Measurements from ENCODE around the gene PRDM16.

The PRDM16 gene

DNA sequence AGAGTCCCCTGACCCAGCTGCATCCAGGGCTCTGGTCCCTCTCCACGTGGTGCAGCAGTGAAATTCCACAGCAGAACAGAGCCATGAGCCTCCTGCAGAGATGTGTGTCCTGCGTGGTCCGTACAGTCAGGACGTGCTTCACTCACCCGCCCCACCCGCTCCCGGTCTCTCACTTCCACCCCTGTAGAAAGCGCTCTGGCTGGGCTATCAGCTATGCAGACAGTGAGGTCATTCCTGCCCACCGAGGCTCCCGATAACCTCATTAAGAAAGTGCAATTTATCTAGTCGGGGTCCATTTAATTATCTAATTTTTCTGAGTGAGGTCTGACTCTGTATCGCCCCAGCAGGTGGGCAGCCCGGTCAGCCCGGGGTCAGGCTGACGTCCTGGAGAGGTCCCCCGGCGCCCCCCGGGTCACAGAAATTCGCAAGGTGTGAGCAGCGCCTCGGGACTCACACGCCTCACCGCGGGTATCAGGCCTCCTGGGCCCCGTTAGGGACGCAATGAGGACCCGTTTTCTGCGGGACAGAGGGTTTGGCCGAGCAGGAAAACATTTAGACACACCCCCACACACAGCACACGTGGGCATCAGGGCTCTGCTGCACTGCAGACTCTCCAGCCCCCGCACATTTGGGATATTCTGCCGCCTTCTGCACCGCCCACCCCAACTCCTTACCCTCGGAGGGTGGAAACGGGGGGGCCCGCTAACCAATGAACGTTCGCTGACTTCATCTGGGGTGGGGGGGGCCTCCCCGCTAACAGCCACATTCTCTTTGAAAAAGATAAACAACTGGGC, 76.7 kb downstream of the PRDM16 start:
- H3K36me3 ChIP-seq (ENCODE audit: control insufficient read depth, insufficient read depth, low read length): no peaks in the 10 kb centered on the region
- H3K4me1 ChIP-seq (ENCODE audit: control insufficient read depth, insufficient read depth, low read length): no peaks in the 10 kb centered on the region
- H3K27ac ChIP-seq (ENCODE audit: low read depth, low read length): no peak overlapping the region
- no peak overlapping the region for H3K4me3 ChIP-seq (ENCODE audit: low read length)
- H3K27me3 ChIP-seq (ENCODE audit: control insufficient read depth, insufficient read depth, low read length): peaks cover 10% of the 10 kb centered on the region
- H3K9ac ChIP-seq (ENCODE audit: low read length): no peak overlapping the region

DNA sequence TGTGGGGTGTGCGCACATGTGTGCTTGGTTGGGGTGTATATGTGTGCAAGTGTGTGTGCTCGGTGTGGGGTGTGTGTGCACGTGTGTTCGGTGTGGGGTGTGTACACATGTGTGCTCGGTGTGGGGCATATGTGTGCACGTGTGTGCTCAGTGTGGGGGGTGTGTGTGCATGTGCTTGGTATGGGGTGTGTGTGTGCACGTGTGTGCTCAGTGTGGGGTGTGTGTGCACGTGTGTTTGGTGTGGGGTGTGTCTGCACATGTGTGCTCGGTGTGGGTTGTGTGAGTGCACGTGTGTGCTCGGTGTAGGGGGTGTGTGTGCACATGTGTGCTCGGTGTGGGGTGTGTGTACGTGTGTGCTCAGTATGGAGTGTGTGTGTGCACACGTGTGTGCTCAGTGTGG, 77.5 kb downstream of the PRDM16 start:
- Histone ChIP-seq H3K27me3 (ENCODE audit: control insufficient read depth, insufficient read depth, low read length) (peaks cover 10% of the 10 kb centered on the region), H3K4me1 (ENCODE audit: control insufficient read depth, insufficient read depth, low read length) (no peaks in the 10 kb centered on the region), H3K4me3 (ENCODE audit: low read length) (no peak overlapping the region)

DNA sequence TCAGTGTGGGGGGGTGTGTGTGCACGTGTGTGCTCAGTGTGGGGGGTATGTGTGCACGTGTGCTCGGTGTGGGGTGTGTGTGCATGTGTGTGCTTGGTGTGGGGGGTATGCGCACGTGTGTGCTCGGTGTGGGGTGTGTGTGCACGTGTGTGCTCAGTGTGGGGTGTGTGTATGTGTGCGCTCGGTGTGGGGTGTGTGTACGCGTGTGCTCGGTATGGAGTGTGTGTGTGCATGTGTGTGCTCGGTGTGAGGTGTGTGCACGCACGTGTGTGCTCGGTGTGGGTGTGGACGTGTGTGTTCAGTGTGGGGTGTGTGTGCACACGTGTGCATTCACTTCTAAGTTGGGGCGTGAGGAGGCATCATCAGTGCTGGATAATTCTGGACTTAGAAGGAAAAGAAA, 77.9 kb downstream of the PRDM16 start:
- H3K36me3 ChIP-seq (ENCODE audit: control insufficient read depth, insufficient read depth, low read length): no peaks in the 10 kb centered on the region
- no peak overlapping the region for H3K9ac ChIP-seq (ENCODE audit: low read length)
- no peaks in the 10 kb centered on the region for H3K4me1 ChIP-seq (ENCODE audit: control insufficient read depth, insufficient read depth, low read length)
- H3K27me3 ChIP-seq (ENCODE audit: control insufficient read depth, insufficient read depth, low read length): peaks cover 10% of the 10 kb centered on the region
- H3K4me3 ChIP-seq (ENCODE audit: low read length): no peak overlapping the region
- no peak overlapping the region for H3K27ac ChIP-seq (ENCODE audit: low read depth, low read length)

More for the DNA sequence above, 77.5 kb downstream of the PRDM16 start:
- Histone ChIP-seq H3K36me3 (ENCODE audit: control insufficient read depth, insufficient read depth, low read length) (no peaks in the 10 kb centered on the region), H3K9ac (ENCODE audit: low read length) (no peak overlapping the region), H3K27ac (ENCODE audit: low read depth, low read length) (no peak overlapping the region)

DNA sequence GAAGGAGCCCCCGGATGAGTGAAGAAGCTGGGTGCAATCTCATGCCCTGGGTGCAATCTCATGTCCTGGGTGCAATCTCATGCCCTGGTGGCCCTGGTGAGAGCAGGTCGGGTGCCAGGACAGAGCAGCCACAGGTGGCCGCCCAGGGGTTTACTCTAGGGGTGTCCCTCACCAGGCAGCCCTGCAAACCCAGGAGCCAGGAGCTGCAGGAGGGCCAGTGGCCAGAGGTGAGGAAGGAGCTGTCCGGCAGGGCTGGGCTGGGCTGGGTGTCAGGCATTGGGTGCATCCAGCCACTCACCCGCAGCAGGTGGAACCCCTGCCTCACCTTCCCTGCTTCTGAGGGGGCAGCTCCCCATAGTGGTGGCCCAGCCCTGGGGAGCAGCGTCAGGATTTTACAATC, 79.2 kb downstream of the PRDM16 start:
- no peak overlapping the region for H3K4me3 ChIP-seq (ENCODE audit: low read length)
- no peaks in the 10 kb centered on the region for H3K4me1 ChIP-seq (ENCODE audit: control insufficient read depth, insufficient read depth, low read length)
- H3K27me3 ChIP-seq (ENCODE audit: control insufficient read depth, insufficient read depth, low read length): peaks cover 7% of the 10 kb centered on the region
- no peak overlapping the region for H3K27ac ChIP-seq (ENCODE audit: low read depth, low read length)
- no peaks in the 10 kb centered on the region for H3K36me3 ChIP-seq (ENCODE audit: control insufficient read depth, insufficient read depth, low read length)
- no peak overlapping the region for H3K9ac ChIP-seq (ENCODE audit: low read length)

DNA sequence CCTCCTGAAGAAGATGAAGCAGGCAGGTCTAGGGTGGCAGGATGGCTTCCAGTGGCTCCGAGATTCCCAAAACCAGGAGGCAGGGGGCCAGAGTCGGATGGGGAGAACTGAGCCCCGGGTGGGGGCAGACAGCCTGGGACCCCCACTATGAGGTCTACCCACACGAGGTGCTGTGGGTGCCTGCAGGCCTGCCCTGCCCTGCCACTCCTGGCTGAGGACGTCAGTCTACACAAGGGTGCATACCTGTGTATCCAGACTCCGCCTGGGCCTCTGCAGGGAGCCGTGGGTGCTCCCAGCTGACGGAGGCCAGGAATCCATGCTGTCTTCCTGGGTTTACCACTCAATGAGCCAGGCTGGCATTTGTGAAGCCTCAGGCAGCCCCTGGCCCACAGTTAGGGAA, 80.3 kb downstream of the PRDM16 start:
- H3K27ac ChIP-seq (ENCODE audit: low read depth, low read length): no peak overlapping the region
- H3K4me3 ChIP-seq (ENCODE audit: low read length): no peak overlapping the region
- H3K36me3 ChIP-seq (ENCODE audit: control insufficient read depth, insufficient read depth, low read length): no peaks in the 10 kb centered on the region
- no peak overlapping the region for H3K9ac ChIP-seq (ENCODE audit: low read length)
- no peaks in the 10 kb centered on the region for H3K4me1 ChIP-seq (ENCODE audit: control insufficient read depth, insufficient read depth, low read length)
- peaks cover 4% of the 10 kb centered on the region for H3K27me3 ChIP-seq (ENCODE audit: control insufficient read depth, insufficient read depth, low read length)

DNA sequence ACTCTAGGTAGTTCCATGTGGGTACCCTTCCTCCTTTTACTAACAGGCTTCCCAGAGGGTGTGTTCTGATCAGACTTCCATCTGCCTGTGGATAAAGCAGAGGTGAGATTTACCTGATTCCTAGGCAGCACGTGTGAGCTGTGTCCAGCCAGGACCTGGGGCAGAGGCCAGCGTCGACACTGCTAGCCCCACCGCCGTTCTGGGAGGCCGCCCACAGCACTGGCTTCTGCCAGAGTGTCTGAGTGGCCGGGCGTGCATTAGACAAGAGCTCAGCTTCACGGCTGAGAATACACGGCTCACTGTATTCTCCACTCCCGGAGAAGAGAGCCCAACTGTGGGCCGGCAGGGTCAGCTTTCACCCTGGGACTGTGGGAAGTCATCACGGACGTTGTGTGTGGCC, 82.5 kb downstream of the PRDM16 start:
- Histone ChIP-seq H3K36me3 (ENCODE audit: control insufficient read depth, insufficient read depth, low read length) (no peaks in the 10 kb centered on the region), H3K4me1 (ENCODE audit: control insufficient read depth, insufficient read depth, low read length) (no peaks in the 10 kb centered on the region), H3K9ac (ENCODE audit: low read length) (no peak overlapping the region), H3K4me3 (ENCODE audit: low read length) (no peak overlapping the region), H3K27me3 (ENCODE audit: control insufficient read depth, insufficient read depth, low read length) (peaks cover 4% of the 10 kb centered on the region), H3K27ac (ENCODE audit: low read depth, low read length) (no peak overlapping the region)

DNA sequence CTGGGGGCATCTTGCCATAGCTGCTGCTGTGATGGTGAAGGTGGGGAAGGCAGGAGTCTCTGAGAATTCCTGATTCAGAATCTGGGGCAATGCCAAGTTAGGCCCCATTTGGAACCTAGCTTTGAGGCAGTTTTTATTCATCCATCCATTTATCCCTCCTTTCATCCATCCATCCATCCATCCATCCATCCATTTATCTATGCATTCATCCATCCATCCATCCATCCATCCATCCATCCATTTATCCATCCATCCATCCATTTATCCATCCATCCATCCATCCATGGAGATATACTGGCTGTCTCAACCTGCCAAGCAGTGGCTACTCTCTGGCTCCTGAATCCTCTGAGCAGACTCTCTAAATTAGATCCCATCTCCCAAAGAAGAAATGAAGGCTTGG, 83.1 kb downstream of the PRDM16 start:
- H3K9ac ChIP-seq (ENCODE audit: low read length): no peak overlapping the region
- H3K4me1 ChIP-seq (ENCODE audit: control insufficient read depth, insufficient read depth, low read length): no peaks in the 10 kb centered on the region
- peaks cover 4% of the 10 kb centered on the region for H3K27me3 ChIP-seq (ENCODE audit: control insufficient read depth, insufficient read depth, low read length)
- H3K4me3 ChIP-seq (ENCODE audit: low read length): no peak overlapping the region
- no peak overlapping the region for H3K27ac ChIP-seq (ENCODE audit: low read depth, low read length)
- no peaks in the 10 kb centered on the region for H3K36me3 ChIP-seq (ENCODE audit: control insufficient read depth, insufficient read depth, low read length)

DNA sequence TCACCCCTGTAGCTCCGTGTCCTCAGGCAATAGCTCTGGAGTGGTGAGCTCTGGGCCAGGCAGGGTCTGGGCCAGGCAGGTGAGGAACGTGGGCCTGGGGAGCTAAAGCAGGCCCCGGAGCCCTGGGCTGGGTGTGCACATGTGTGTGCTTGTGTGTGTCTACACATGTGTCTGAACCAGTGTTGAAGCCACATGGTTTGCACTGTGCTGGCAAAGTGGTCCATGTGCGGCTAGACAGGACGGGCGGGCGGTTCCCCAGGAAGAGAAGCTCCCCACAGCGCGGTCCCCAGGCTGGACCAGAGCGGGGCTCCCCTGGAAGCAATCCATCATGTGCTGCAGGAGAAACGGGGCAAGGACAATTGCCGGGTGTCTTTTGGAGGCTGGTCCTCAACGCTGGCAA, 84.2 kb downstream of the PRDM16 start:
- no peak overlapping the region for H3K4me3 ChIP-seq (ENCODE audit: low read length)
- no peak overlapping the region for H3K27ac ChIP-seq (ENCODE audit: low read depth, low read length)
- peaks cover 3% of the 10 kb centered on the region for H3K27me3 ChIP-seq (ENCODE audit: control insufficient read depth, insufficient read depth, low read length)
- no peak overlapping the region for H3K9ac ChIP-seq (ENCODE audit: low read length)
- H3K4me1 ChIP-seq (ENCODE audit: control insufficient read depth, insufficient read depth, low read length): no peaks in the 10 kb centered on the region
- H3K36me3 ChIP-seq (ENCODE audit: control insufficient read depth, insufficient read depth, low read length): no peaks in the 10 kb centered on the region

DNA sequence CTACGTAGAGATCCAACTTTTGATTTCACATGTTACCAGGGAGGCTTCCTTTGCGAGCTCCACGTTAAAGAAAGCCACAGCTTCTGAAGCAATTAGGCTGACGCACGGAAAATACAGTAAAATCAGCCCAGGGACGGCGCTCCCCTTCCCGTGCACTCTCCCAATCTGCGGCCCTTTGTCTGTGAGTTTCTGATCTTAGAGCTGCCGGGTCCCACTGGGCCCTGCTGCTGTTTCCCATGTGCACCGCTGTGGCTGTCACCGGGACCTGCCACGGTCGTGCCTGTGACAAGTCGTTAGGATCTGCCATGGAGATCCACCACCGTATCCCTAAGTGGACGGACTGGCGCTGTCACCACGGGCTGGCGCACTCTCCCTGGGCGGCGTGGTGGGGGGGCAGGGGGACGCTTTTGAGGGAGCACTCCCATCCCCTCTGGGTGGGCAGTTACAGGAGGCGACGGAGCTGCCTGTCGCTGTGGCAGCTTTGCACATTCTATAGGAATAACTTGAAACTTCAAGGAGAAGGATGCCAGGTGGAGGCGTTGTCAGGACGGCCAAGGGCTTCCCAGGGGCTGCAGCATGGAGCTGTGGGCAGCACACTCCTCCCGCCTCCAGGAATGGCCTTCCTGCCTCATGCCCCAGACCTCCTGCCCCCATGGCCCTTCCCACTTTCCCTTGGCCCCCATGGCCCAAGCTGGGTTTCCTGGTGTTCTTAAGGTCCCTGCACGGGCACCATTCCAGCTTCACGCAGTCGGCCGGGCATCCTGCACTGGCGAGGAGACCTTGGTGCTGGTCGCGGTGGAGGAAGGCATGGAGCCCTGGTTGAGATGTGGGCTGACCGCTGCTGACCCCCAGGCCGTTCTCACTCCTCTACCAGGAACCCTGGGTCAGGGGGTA, 85.1 kb downstream of the PRDM16 start:
- no peak overlapping the region for H3K27ac ChIP-seq (ENCODE audit: low read depth, low read length)
- H3K36me3 ChIP-seq (ENCODE audit: control insufficient read depth, insufficient read depth, low read length): no peaks in the 10 kb centered on the region
- H3K4me3 ChIP-seq (ENCODE audit: low read length): no peak overlapping the region
- no peaks in the 10 kb centered on the region for H3K4me1 ChIP-seq (ENCODE audit: control insufficient read depth, insufficient read depth, low read length)
- H3K27me3 ChIP-seq (ENCODE audit: control insufficient read depth, insufficient read depth, low read length): peaks cover 3% of the 10 kb centered on the region
- H3K9ac ChIP-seq (ENCODE audit: low read length): no peak overlapping the region

DNA sequence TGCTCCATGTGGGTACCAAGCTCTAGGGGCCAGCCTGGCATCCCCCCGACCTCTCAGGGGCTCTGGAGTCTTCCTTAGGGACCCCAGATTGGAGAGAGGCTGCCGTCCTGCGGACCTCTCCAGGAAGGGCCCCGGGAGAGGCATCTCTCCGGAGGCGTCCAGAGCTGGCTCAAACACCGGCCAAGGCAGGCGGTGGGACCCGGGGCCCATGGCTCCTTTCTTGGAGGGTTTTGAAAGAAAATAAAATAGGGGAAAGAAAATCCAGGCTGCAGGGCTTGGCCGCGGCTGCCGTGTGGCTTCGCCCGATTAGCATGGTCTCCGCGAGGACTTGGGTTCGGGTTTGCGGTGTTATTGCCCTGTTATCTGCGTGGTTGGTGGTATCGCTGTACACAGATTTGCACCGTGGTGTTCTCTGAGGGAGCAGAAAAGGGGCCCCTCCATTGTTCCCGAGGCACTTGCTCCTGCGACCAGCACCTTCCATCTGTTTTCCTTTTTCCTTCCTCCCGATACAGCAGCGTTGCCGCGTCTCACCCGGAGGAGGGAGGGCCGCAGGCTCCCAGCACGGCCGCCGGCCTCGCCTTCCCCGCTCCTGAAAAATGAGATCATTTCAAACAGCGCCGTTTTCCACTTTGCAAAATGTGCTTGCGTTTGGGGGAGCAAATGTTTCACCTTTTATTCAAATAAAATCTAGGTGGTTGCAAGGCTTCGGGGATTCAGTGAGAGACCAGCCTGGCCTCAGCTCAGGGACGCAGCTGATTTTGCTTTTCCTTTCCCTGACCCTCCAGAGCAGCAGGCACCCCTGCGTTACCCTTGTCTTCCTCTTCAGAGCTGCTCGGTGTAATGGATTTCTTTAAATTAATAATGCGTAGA, 86.3 kb downstream of the PRDM16 start:
- no peak overlapping the region for H3K27ac ChIP-seq (ENCODE audit: low read depth, low read length)

DNA sequence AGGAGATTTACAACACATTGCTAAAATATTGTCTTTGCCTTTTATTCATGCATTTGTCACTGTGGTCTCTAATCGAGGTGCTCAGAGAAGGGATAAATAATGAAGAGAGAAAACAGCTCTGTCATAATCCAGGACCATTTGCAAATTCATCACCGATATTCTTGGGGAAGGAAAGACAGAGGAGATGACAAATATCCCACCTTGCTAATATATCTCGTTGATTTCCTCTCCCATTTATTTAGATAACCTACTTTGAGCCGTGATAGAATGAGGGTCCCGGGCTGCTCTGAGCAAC, 86.9 kb downstream of the PRDM16 start:
- H3K36me3 ChIP-seq (ENCODE audit: control insufficient read depth, insufficient read depth, low read length): no peaks in the 10 kb centered on the region
- no peak overlapping the region for H3K9ac ChIP-seq (ENCODE audit: low read length)
- H3K27ac ChIP-seq (ENCODE audit: low read depth, low read length): no peak overlapping the region
- no peaks in the 10 kb centered on the region for H3K4me1 ChIP-seq (ENCODE audit: control insufficient read depth, insufficient read depth, low read length)
- no peak overlapping the region for H3K4me3 ChIP-seq (ENCODE audit: low read length)
- H3K27me3 ChIP-seq (ENCODE audit: control insufficient read depth, insufficient read depth, low read length): peaks cover 7% of the 10 kb centered on the region

More for the DNA sequence above, 86.3 kb downstream of the PRDM16 start:
- Histone ChIP-seq H3K4me3 (ENCODE audit: low read length) (no peak overlapping the region), H3K27me3 (ENCODE audit: control insufficient read depth, insufficient read depth, low read length) (peaks cover 3% of the 10 kb centered on the region), H3K4me1 (ENCODE audit: control insufficient read depth, insufficient read depth, low read length) (no peaks in the 10 kb centered on the region), H3K9ac (ENCODE audit: low read length) (no peak overlapping the region), H3K36me3 (ENCODE audit: control insufficient read depth, insufficient read depth, low read length) (no peaks in the 10 kb centered on the region)

DNA sequence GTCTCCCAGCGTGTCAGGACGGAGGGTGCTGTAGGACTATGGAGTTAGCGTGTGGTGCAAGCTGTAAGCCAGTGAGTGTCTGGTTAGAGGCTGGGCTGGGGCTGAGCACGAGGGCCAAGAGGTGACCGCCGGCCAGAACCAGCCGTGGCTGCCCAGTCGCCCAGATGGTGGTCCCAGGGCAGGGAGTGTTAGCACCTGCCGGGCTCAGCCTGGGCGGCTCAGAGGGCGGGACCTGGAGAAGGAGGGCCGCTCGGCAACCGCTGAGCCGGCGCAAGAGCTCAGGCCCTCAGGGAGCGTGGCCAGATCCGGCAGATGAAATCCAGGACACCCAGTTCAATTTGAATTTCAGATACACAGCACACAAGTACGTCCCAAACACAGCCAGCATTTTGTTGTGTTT, 87.9 kb downstream of the PRDM16 start:
- no peaks in the 10 kb centered on the region for H3K4me1 ChIP-seq (ENCODE audit: control insufficient read depth, insufficient read depth, low read length)
- no peak overlapping the region for H3K9ac ChIP-seq (ENCODE audit: low read length)
- no peak overlapping the region for H3K4me3 ChIP-seq (ENCODE audit: low read length)
- peaks cover 9% of the 10 kb centered on the region for H3K27me3 ChIP-seq (ENCODE audit: control insufficient read depth, insufficient read depth, low read length)
- H3K27ac ChIP-seq (ENCODE audit: low read depth, low read length): no peak overlapping the region
- no peaks in the 10 kb centered on the region for H3K36me3 ChIP-seq (ENCODE audit: control insufficient read depth, insufficient read depth, low read length)

All from rectal smooth muscle tissue (tissue), 1 donor.